ENCODE results near the gene MED26. TPM values are rescaled to one million over a fixed set of nuclear protein-coding genes. Genes with fewer than 3 reads are reported as not detected.

Gene MED26
- total RNA-seq, 6 donors from 2014 or later: 12.6 to 26.5 (median 13.8) TPM

- no peaks in the 10 kb centered on the region for H3K4me1 ChIP-seq
- H3K36me3 ChIP-seq: peaks cover 7 to 67% (median 40%) of the 10 kb centered on the region in 4 donors
- no peak overlapping the region for H3K27ac ChIP-seq
- 94 to 100% methylated on average over 1 of the region's 1 CpG for WGBS, 2 donors
- no peaks in the 10 kb centered on the region for H3K27me3 ChIP-seq
- no peak for TF ChIP-seq POLR2AphosphoS5 (IDR thresholded peaks at IDR 0.05)
- TF ChIP-seq POLR2A (IDR thresholded peaks at IDR 0.05): no peak
- no peak for TF ChIP-seq EP300 (IDR thresholded peaks at IDR 0.05)
- no peak for TF ChIP-seq CTCF (IDR thresholded peaks at IDR 0.05)
- H3K9me3 ChIP-seq: no peaks in the 10 kb centered on the region
- H3K4me3 ChIP-seq: no peak overlapping the region
- ATAC-seq (ENCODE audit: low FRiP score in 2 of 2): no peak
- no peak for DNase-seq
These were observed 10.7 kb upstream of the MED26 start for GRCh38 chr19:16638666-16639065.

DNA sequence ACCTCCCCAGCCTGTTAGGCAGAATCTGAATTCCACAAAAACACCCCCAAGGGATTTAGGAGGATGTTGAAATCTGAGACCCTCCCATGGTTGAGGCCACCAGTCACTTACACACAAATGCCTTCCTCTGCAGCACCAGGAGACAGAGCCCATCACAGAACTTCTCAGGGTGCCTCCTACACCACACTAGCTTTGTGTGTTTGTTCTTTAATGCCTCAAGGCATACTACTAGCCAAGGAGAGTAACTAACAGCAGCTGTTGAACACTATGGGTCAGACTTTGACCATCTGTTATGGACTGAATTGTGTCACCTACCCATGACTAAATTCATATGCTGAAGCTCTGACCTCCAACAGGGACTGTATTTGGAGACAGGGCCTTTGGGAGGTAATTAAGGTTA lies 9.5 kb upstream of the MED26 start:
- Histone ChIP-seq H3K4me3 (no peak overlapping the region), H3K9me3 (no peaks in the 10 kb centered on the region), H3K27me3 (no peaks in the 10 kb centered on the region), H3K36me3 (peaks cover 4 to 61% (median 39%) of the 10 kb centered on the region in 4 donors), H3K27ac (no peak overlapping the region), H3K4me1 (no peaks in the 10 kb centered on the region)
- ATAC-seq (ENCODE audit: low FRiP score in 2 of 2) (no peak), DNase-seq (no peak)
- TF ChIP-seq POLR2A (IDR thresholded peaks at IDR 0.05) (no peak), POLR2AphosphoS5 (IDR thresholded peaks at IDR 0.05) (no peak), CTCF (IDR thresholded peaks at IDR 0.05) (no peak), EP300 (IDR thresholded peaks at IDR 0.05) (no peak)

- DNase-seq (no peak), ATAC-seq (ENCODE audit: low FRiP score in 2 of 2) (no peak)
- Histone ChIP-seq H3K9me3 (no peaks in the 10 kb centered on the region), H3K4me3 (no peak overlapping the region), H3K27ac (no peak overlapping the region), H3K36me3 (peaks cover under 1 to 31% (median 16%) of the 10 kb centered on the region in 4 donors), H3K27me3 (no peaks in the 10 kb centered on the region), H3K4me1 (peaks cover 15 to 25% (median 18%) of the 10 kb centered on the region in 4 donors)
- TF ChIP-seq POLR2AphosphoS5 (IDR thresholded peaks at IDR 0.05) (no peak), CTCF (IDR thresholded peaks at IDR 0.05) (no peak), EP300 (IDR thresholded peaks at IDR 0.05) (no peak), POLR2A (IDR thresholded peaks at IDR 0.05) (no peak)
- 89 to 95% methylated on average over 6 of the region's 6 CpGs for WGBS, 2 donors
These were observed 3.5 kb upstream of the MED26 start for GRCh38 chr19:16631465-16631864.

DNA sequence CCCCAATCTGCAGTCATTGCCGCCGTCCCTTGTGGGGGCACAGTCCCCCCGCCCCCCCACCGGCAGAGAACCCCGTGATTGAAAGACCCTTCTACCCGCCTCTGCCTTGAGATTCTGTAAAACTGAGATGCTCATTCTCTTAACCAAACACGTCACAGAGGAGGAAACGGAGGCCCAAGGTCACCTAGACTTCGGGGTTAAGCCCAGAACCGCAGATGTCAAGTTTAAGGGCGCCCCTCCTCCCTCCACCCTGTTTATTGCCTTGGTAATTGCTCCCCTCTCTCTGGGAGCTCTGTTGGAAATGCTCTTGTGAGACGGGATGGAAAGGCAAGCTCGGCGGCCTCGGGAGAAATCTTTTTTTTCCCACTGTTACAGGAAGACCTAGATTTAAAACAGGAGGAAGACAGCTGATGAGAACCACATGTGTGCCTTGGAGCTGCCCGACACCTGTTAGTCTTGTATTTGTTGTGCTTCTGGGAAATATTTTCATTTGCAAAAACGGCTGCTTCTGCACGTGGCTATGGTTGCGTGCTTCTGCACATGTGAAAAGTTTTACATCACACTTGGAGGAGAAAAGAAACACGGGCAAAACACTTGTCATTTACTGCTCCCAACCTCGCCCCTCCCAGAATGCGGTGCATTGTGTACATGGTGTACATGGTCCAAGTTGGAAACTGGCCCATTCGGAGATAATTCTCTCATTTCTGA lies 1.1 kb upstream of the MED26 start:
- Histone ChIP-seq H3K27me3 (no peaks in the 10 kb centered on the region), H3K9me3 (no peaks in the 10 kb centered on the region), H3K27ac (peak overlapping the region; percentile 90 to 99 (median 95)), H3K4me1 (peaks cover 35 to 48% (median 39%) of the 10 kb centered on the region in 4 donors), H3K4me3 (peak overlapping the region; percentile 57 to 97 (median 86)), H3K36me3 (peaks cover 0 to 29% (median 14%) of the 10 kb centered on the region in 4 donors)
- WGBS, 2 donors: 9 to 11% methylated on average over 19 to 23 of the region's 23 CpGs
- ATAC-seq (ENCODE audit: low FRiP score in 2 of 2) (no peak), DNase-seq (peak in 1 of 2 donors; percentile 24)
- TF ChIP-seq CTCF (IDR thresholded peaks at IDR 0.05) (no peak), EP300 (IDR thresholded peaks at IDR 0.05) (peak in 1 of 4 donors; percentile 3), POLR2A (IDR thresholded peaks at IDR 0.05) (no peak), POLR2AphosphoS5 (IDR thresholded peaks at IDR 0.05) (peak in 1 of 2 donors; percentile 31)

DNA sequence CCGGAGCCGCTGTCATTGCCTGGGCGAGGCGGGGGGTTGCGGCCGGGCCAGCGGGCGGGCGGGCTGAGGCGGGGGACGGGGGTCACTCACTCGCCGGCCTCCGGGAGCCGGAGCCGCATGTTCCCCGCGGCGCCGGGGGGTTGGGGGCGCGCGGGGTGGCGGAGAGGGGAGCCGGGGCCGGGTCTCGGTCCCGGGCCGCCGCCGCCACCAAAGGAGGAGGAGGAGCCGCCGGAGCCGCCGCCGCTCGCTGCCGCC lies 149 bp downstream of the MED26 start:
- H3K9me3 ChIP-seq: no peaks in the 10 kb centered on the region
- H3K4me1 ChIP-seq: peaks cover 43 to 61% (median 45%) of the 10 kb centered on the region in 4 donors
- no peaks in the 10 kb centered on the region for H3K27me3 ChIP-seq
- ATAC-seq (ENCODE audit: low FRiP score in 2 of 2) (peak in 1 of 2 donors; percentile 3), DNase-seq (no peak)
- TF ChIP-seq POLR2A (IDR thresholded peaks at IDR 0.05): no peak
- TF ChIP-seq POLR2AphosphoS5 (IDR thresholded peaks at IDR 0.05): no peak
- peak overlapping the region; percentile 87 to 99 (median 95) for H3K27ac ChIP-seq
- peak overlapping the region; percentile 75 to 99 (median 96) for H3K4me3 ChIP-seq
- no CpG with 5 or more reads among the region's 38 CpGs for WGBS, 2 donors
- peaks cover 0 to 23% (median 10%) of the 10 kb centered on the region in 4 donors for H3K36me3 ChIP-seq
